Stimulated activated CD8-positive, alpha-beta memory T cell treated with anti-CD3 and anti-CD28 coated beads, Interleukin-4, amount 100 ng/mL, for 1 hour (primary cell): ENCODE data around the gene LONRF2.

Experiments
- DNase-seq, 2 donors: peaks; one replicate each; pipeline ENCODE4 v3.0.0-alpha.2; 2020; ENCODE audit warnings: low read depth in 2 of 2, low spot score in 1 of 2

LONRF2 gene

GRCh38 chr2:100301881-100302584, 20.3 kb downstream of the LONRF2 start:
- DNase-seq = no peak

GRCh38 chr2:100299548-100299947, 22.8 kb downstream of the LONRF2 start:
- no peak for DNase-seq

- no peak for DNase-seq
Observed at GRCh38 chr2:100297511-100297910, 24.8 kb downstream of the LONRF2 start.

- no peak for DNase-seq
Observed at GRCh38 chr2:100294162-100294497, 28.2 kb downstream of the LONRF2 start.

GRCh38 chr2:100293341-100294161, 28.8 kb downstream of the LONRF2 start:
- DNase-seq = no peak

- no peak for DNase-seq
Observed at GRCh38 chr2:100292022-100292580, 30.2 kb downstream of the LONRF2 start.

GRCh38 chr2:100291152-100291970, 30.9 kb downstream of the LONRF2 start:
- peak in 1 of 2 donors; percentile 25 for DNase-seq

GRCh38 chr2:100290718-100291151, 31.6 kb downstream of the LONRF2 start:
- no peak for DNase-seq

GRCh38 chr2:100289020-100289419, 33.3 kb downstream of the LONRF2 start:
- no peak for DNase-seq

GRCh38 chr2:100286318-100286717, 36.0 kb downstream of the LONRF2 start:
- DNase-seq = no peak

GRCh38 chr2:100285691-100286090, 36.6 kb downstream of the LONRF2 start:
- DNase-seq = no peak

- no peak for DNase-seq
Observed at GRCh38 chr2:100285011-100285410, 37.3 kb downstream of the LONRF2 start.

- no peak for DNase-seq
Observed at GRCh38 chr2:100283724-100284501, 38.4 kb downstream of the LONRF2 start.

GRCh38 chr2:100281521-100282438, 40.5 kb downstream of the LONRF2 start:
- no peak for DNase-seq

GRCh38 chr2:100279586-100280534, 42.4 kb downstream of the LONRF2 start:
- no peak for DNase-seq

- no peak for DNase-seq
Observed at GRCh38 chr2:100278986-100279385, 43.3 kb downstream of the LONRF2 start.

GRCh38 chr2:100278501-100278900, 43.8 kb downstream of the LONRF2 start:
- no peak for DNase-seq

GRCh38 chr2:100277540-100278207, 44.6 kb downstream of the LONRF2 start:
- DNase-seq = no peak
